ENCODE measurements around the gene EMCN.

- no peak for TF ChIP-seq POLR2AphosphoS5 (IDR thresholded peaks at IDR 0.05; ENCODE audit: borderline replicate concordance, low read depth, low read length)
- no peak for TF ChIP-seq EZH2 (IDR thresholded peaks at IDR 0.05)
These were observed 39.5 kb upstream of the EMCN start for GRCh38 chr4:100557306-100557705.

Data from SK-N-MC (cell line).